Fibroblast of mammary gland (primary cell): ENCODE results near the gene GFRA4.

Source experiments
- DNase-seq: peaks from one replicate; pipeline ENCODE4 v3.0.0-alpha.2; 2010; ENCODE audit warnings: low read depth
- H3K4me3 ChIP-seq: 2 replicates; pipeline ENCODE4 v1.5.1; 2011; ENCODE audit warnings: low read depth, mild to moderate bottlenecking, low read length, moderate library complexity; ENCODE audit not compliant: control insufficient read depth
- TF ChIP-seq, protein P1 (sequence below): conservative IDR thresholded peaks from 2 replicates; pipeline ENCODE4 v1.5.1; 2011; ENCODE audit warnings: low read depth, low read length, inconsistent platforms; ENCODE audit not compliant: control insufficient read depth, insufficient read depth

GFRA4 gene

DNA sequence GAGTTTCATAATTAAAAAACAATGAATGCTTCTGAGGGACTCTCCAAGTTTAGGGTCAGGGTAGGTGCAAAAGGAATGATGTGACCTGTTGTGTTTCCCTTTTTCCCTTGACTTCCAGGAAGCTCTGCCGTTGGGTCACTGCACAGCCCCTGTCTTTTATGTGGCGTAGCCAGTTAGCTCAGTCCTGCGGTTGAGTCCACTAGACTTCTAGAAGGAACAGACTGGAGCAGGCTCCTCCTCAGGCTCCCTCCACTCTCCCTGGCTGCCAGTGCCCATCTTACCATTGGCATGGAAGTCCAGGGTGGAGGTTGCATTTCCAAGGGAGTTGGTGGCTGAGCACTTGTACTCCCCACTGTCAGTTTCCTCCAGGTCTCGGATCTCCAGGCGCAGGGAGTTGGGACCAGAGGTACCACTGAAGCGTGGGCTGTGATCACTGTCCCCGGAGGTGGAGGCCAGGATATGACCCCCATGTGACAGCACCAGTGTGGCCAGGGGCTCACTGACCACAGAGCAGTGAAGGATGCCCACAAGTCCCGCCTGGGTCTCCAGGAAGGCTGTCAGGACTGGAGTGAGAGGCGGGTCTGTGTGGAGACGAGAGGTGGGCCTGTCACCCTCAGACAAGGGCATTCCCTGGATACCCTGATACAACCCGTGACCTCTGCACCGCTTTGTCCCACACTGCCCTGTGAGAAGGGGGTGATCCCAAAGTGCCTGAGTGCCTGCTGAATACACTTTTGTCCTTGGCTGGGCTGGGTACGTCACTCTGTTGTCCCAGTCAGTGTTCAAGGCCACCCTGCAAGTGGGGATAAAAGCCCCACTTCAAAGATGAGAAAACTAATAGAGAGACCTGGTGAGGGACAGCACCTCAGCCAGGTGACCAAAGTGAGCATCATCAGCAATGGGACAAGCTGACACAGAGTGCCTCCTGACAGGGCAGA lies 38.1 kb upstream of the GFRA4 start:
- TF ChIP-seq, protein P1, sequence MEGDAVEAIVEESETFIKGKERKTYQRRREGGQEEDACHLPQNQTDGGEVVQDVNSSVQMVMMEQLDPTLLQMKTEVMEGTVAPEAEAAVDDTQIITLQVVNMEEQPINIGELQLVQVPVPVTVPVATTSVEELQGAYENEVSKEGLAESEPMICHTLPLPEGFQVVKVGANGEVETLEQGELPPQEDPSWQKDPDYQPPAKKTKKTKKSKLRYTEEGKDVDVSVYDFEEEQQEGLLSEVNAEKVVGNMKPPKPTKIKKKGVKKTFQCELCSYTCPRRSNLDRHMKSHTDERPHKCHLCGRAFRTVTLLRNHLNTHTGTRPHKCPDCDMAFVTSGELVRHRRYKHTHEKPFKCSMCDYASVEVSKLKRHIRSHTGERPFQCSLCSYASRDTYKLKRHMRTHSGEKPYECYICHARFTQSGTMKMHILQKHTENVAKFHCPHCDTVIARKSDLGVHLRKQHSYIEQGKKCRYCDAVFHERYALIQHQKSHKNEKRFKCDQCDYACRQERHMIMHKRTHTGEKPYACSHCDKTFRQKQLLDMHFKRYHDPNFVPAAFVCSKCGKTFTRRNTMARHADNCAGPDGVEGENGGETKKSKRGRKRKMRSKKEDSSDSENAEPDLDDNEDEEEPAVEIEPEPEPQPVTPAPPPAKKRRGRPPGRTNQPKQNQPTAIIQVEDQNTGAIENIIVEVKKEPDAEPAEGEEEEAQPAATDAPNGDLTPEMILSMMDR: no peak
- H3K4me3 ChIP-seq: no peak overlapping the region
- DNase-seq: no peak

DNA sequence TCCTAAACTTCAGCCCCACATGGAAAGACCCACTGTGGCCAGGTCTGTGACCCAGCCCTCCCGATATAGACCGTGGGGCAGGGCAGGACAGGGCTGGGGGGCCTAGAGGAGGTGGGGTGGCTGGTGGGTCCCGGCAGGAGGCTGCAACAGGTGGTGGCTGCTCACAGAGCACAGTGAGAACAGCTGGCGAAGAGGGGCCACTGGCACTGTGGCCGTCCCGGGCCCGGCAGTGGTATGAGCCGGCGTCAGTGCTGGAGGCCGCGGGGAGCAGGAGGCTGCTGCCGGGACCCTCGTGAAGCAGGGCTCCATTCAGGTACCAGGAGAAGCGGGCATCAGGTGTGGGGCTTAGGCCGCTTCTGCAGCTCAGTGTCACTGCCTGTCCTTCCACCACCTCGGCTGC lies 35.8 kb upstream of the GFRA4 start:
- no peak for DNase-seq
- no peak overlapping the region for H3K4me3 ChIP-seq
- TF ChIP-seq, protein P1: no peak

DNA sequence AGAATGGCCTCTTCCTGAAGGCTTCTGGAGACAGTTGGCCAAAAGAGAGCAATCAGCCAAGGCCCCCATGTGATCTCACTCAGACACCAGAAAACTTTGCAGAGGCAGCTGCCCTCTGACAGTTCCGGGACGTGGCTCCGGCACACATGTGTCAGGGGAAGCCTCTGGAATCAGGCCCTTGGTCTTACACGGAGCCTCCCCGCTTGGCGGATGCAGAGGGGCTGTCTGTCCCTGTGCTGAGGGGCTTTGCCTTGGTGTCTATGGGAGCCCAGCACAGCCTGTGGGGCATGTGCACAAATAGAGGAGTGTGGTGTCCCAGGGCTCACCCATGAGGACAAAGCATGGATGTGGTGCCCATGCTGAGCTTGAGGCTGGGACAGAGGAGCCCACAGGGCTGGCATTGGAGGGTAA lies 35.4 kb upstream of the GFRA4 start:
- no peak overlapping the region for H3K4me3 ChIP-seq
- no peak for DNase-seq
- TF ChIP-seq, protein P1: no peak

DNA sequence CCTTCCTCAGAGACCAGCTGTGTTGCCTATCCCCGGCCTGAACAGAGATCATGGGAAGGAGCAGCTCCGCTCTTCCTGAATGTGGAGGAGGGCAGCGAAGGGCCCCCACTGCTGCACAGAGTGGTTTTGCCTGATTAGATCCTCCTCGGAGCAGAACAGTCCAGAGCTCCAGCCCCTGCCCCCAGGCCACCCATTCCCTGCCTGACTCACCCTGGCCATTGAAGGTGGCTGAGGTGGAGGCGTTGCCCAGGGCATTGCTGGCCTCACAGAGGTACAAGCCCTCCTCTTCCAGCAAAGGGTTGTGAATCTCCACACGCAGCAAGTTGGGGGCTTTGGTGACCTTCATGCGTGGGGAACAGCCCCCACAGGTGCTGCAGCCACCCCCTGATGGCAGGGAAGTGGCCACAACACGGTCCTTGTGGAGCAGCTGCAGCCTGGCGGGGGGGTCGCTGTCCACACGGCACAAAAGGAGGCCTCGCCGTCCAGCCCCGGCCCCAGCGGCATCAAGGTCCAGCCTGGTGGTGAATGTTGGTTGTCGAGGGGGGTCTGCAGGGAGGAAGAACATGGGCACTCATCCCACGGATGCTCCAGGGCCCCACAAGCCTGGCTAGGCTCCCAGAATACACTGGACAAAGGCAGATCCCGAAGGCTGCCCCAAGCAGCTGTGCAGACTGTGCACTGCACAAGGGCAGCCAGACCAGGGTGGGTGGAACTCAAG lies 34.5 kb upstream of the GFRA4 start:
- H3K4me3 ChIP-seq: no peak overlapping the region
- DNase-seq: no peak
- TF ChIP-seq, protein P1: no peak

DNA sequence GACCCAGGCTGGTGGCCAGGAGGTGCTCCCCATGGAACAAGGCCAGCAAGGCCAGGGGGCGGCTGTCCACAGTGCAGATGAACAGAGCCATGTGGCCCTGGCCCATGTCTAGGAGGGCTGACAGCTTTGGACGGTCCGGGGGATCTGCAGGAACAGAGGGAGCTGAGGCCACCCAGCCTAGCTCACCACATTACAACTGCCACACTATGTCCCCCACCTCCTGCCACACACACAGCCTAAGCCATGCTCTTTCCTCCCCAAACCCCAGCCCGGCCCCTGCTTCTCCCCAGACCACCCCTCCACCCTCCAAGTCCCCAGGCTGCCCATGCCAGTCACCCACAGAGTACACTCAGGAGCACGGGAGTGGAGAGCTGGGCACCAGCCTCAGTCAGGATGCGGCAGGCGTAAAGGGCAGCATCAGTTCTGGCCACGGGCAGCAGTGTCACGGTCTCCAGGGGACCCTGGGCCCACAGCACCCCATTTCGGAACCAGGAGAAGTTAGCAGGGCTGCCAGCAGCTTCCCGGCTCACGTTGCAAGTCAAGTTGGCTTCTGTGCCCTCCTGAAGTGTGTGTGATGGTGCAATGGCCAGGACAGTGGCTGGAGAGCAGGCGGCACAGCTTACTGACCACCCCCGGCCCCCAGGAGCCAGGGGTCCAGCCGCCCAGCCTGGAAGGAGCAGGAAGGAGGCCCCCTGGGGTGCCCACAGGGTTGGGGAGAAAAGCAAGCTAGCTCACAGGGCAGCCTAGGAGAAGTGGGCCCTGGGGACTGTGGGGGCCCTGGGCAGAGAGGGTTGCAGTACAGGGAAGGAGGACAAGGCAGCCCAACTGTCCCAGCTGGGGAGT lies 33.8 kb upstream of the GFRA4 start:
- no peak for DNase-seq
- TF ChIP-seq, protein P1: no peak
- no peak overlapping the region for H3K4me3 ChIP-seq

DNA sequence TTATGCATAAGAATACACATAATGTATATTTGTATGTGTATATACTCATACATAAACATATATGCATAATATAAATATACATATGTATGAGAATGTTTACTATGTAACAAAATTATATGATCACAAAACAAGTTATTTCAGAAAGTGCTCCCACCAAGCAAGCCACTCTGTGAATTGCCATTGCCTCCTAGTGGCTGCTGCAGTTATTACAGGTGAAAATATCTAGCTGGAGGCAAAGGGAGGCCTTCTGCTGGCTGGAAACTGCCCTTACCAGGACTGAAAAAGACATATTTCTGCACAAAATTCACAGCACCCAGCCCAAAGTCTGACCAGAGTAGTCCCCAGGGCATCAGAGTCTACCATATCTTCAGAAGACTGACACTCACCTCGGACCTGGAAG lies 33.0 kb upstream of the GFRA4 start:
- peak; percentile 41 for DNase-seq
- TF ChIP-seq, protein P1: peak; percentile 61
- H3K4me3 ChIP-seq: no peak overlapping the region
